ENCODE measurements around the gene POMP.
A peak's percentile ranks its signal among the peaks of the same experiment; 100 is the strongest.

Gene POMP, protein sequence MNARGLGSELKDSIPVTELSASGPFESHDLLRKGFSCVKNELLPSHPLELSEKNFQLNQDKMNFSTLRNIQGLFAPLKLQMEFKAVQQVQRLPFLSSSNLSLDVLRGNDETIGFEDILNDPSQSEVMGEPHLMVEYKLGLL

DNA sequence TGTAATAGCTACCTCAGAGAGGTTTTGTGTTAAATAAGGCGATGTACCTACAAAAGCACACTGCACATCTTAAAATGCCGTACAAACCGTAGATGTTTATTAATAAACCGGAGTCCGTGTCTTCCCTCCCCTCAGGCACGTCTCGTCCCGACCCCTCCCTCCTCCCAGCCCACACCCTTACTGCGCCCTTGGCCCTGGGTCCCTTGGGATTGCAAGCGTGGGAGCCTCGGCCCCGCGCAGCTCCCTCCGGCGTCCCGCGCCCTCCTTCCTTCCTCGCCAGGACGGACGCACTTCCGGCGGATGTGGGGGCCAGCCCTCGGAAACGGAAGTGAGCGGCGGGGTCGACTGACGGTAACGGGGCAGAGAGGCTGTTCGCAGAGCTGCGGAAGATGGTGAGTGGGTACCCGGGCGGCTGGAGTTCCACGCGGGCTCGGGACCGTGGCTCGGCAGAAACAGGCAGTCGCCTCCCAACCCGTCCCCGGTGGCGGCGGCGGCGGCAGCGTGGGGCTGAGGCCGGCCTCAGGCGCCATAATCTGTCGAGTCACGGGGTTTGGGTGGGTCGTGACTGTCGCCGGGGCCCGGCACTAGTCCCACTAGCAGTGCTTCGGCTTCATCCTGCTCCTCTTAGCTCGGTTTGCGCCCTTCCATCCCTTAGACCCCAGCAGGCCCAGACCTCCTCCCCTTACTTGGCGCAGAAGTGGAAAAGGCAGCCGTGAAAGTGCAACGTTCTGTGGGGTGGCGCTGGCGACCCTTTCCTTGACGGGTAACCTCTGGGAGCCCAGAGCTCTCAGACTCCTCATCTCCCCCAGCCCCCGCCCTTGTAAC lies at the start of gene POMP:
POMP (plus strand) TSS at position 335 of the 825 bp plus-strand sequence; CDS start at position 390, 55 bp downstream.
- peak; percentile 79 to 86 for DNase-seq (ENCODE audit: low read depth in 2 of 2, low spot score in 1 of 2)

DNA sequence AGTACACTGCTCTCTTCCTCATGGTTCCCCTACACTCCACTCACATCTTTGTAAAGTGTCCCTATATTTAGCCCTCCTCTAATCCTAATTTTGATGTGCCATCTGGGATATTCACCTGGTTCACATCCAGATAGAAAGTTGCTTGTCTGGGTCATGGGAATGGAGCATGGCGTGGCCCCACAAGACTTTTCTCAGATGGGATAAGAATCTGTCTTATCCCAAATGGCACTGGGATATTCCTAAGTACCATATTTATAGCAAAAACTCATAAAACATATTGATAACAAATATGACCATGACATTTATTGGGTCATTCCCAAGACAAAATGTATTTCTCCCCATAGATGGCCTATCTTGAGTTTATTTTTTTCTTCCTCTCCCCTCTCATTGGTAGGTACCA lies 49.5 kb upstream of the POMP start:
- DNase-seq (ENCODE audit: low read depth in 2 of 2, low spot score in 1 of 2) = no peak

DNA sequence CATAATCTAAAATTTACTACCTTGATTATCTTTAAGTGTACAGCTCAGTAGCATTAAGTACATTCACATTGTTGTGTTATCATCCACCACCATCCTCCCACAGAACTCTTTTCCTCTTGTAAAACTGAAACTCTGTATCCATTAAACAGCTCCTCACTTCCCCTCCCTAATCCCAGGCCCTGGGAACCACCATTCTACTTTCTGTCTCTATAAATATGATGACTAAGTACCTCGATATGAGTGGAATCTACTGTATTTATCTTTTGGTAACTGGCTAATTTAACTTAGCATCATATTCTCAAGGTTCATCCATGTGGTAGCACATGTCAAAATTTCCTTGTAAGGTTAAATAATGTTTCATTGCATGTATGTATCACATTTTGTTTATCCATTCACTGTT lies 49.0 kb upstream of the POMP start:
- DNase-seq (ENCODE audit: low read depth in 2 of 2, low spot score in 1 of 2) = no peak

DNA sequence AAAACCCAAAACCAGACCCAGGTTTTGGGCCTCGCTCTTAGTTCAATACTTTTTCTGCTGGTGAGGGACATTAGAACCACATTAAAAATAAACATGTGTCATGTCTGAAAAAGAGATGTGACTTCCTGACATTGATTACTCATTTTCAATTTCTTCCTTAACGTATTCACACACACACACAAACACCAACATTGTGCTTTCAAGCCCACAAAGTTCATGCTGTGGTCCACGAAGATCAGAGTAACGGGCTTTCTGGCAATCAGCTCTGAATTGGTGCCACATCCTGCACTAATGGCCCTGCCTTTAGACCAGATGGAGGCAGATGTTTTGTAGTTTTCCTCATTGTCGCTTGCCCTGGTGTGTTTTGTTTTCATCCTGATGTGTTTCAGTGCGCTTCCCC lies 47.9 kb upstream of the POMP start:
- no peak for DNase-seq (ENCODE audit: low read depth in 2 of 2, low spot score in 1 of 2)

DNA sequence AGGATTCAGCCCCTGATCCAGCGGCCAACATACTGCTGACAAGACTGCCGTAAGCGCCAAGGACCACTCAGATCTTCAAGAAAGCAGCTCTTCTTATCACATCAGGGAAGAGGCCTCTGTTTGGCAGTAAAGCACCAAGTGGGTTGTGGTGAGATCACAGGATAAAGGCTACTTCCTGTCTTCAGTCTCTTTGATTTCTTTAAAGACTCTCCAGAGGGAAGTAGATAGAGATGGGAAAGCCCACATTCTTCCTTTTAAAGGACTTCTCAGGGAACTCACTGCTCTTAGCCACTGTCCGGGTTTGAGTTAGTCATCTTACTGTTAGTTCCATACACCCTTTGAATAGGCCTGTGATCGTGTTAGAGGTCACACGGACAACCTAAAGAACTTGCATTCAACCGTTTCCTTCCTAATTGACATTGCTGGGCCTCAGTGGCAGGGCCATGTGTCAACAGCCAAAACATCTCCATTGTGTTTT lies 47.2 kb upstream of the POMP start:
- no peak for DNase-seq (ENCODE audit: low read depth in 2 of 2, low spot score in 1 of 2)

DNA sequence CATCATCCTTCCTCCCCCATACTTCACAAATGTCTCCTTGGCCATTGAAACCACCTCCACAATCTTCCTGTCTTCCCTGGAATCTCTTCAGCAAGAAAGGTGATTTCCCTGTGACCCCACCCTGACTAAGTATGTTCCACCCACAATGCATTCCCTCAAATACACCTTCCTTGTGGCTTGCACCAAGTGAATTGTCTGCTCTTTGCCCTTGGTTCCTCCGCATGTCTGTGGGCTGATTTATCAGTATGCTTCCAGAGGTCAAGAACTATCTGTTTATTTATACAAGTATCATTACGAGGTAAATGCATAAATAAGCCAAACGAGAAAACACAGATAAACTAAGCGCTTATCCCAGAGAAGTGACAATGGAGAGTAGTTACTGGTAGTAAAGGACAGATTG lies 45.4 kb upstream of the POMP start:
- DNase-seq (ENCODE audit: low read depth in 2 of 2, low spot score in 1 of 2) = no peak

DNA sequence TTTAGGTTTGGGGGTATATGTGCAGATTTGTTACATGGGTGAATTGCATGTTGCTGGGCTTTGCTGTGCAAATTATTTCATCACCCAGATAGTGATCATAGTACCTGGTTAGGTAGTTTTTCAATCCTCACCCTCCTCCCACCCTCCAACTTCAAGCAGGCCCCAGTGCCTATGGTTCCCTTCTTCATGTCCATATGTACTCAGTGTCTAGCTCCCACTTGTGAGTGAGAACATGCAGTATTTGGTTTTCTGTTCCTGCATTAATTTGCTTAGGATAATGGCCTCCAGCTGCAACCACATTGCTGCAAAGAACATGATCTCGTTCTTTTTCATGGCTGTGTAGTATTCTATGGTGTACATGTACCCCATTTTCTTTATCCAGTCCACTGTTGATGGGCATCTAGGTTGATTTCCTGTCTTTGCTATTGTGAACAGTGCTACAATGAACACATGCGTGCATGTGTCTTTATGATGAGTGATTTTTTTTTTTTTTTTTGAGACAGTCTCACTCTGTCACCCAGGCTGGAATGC lies 42.9 kb upstream of the POMP start:
- DNase-seq (ENCODE audit: low read depth in 2 of 2, low spot score in 1 of 2) = no peak

DNA sequence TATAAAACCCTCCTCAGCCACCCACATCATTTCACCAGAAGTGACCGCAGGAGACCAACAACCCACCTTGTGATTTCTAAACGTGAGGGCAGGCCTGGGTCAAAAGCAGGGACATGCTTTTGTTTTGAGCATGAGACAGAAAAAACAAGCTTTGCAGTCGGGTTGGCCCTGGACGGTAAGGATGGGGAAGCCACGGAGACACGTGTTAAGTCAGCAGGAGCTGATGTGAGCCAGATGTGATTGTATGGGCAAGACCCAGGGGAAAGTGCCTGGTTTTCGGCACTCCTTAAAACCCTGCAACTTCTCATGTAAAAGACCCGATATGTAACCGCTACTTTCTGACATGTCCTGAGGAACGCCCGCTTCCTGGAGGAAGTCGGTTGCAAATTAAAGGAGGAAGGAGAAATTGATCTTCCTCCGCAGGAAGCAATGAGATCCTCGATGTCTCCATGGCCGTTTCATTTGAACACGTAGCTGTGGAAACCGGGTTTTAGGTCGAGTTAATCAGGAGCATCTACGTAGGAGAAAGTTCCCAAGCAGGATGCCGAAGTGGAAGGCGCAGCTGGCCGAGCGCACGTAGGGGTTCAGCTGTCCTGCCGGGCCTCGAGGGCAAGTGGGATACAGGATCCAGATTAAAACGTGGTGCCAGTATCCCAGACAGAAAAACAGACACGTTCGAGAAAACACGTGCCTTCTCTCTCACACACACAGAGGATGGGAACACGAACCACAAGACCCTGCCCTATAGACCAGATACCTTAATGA lies 40.5 kb upstream of the POMP start:
- no peak for DNase-seq (ENCODE audit: low read depth in 2 of 2, low spot score in 1 of 2)

DNA sequence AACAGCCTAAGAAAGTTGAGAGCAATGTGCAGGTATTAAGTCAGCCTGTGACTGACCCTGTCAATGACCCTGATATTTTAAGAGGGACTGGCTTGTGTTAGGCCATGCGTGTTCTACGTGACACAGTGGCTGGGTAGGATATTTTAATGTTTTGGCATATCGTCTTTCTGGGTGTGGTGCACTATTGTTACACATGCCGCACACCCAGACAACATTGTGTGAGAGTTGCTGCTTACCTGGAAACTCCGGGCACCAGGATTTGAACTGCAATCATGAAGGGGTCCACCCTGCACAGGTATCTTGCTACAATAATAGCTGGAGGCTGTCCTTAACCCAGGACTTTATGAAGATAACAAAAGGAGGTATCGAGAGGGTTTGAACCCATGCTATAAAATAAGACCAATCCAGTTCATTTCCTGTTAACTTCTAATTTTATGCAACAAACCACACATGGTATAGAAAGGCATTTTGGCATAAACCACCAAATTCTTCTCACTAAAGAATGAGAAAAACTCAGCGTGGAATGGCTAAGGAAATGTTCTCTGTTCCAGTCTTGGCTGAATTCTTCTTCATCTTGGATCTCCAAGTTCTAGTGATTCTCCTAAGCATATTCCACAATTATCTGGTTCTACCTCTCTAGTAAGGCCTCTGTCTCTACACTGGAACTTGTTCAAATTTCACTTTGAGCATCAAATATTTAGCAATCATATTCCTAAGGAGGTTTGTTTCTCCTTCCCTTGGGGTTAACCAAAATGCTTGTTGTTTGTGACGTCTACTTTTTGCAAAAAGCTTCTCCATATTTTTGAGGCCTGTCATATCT lies 38.7 kb upstream of the POMP start:
- DNase-seq (ENCODE audit: low read depth in 2 of 2, low spot score in 1 of 2) = no peak

DNA sequence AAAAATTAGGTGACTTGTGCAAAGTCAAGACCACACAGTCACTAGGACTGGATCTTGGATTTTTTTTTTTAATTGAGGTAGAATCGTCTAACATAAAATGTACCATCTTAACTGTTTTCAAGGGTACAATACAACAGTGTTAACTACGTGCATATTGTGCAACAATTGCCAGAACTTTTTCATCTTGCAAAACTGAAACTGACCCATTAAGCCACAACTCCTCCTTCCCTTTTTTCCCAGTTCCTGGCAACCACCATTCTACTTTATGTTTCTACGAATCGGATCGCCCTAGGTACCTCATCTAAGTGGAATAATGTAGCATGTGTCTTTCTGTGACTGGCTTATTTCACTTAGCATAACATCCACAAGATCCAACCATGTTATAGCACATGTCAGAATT lies 37.5 kb upstream of the POMP start:
- no peak for DNase-seq (ENCODE audit: low read depth in 2 of 2, low spot score in 1 of 2)

DNA sequence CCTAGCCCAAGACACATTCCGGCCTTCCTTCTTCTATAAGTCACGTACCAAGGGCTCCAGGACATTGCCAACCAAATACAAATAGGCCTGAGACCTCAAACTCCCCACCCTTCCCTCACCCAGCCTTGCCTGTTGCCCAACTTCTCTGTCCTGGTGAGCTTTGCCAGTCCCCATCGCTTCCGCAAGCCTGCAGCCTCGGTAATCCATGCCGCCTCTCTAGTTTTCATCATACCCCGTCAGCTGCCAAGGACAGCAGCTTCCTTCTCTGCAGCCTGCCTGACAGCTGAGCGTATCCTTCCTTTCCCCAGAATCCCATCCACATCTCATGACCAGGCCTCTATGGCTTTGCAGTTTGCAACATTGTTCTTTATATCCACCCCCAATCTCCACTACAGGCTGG lies 36.6 kb upstream of the POMP start:
- DNase-seq (ENCODE audit: low read depth in 2 of 2, low spot score in 1 of 2) = no peak

DNA sequence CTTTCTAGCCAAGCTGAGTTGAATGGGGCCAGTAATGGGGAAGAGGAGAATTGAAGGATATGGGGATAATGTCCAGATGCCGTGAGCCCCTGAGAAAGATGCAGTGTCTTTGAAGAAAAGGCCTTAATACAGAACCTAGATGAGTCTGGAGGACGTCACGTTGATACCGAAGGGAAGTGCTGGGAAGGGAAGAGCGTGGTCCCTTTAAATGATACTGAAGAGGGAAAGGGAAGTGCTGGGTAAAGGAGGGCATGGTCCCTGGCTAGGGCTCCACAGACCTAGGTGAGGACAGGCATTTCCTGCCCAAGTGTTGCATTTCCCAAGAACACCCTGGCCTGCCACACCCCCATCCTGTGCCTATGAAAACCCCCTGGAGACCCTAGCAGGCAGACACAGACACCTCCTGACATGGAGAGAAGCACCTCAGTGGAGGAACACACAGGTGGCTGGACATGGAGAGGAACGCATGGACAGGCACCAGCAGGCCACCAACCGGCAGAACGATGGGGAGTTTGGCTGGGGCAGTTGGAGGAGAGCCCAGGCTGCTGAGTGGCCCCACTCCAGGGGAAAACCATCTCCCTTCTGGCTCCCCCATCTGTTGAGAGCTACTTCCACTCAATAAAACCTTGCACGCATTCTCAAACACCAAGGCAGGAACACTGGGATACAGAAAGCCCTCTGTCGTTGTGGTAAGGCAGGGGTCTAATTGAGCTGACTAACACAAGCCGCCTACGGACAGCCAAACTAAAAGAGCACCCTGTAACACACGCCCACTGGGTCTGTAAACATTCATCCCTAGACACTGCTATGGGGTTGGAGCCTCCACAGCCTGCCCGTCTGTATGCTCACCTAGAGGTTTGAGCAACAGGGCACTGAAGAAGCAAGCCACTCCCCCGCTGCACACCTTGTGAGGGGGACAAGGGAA lies 34.9 kb upstream of the POMP start:
- DNase-seq (ENCODE audit: low read depth in 2 of 2, low spot score in 1 of 2) = no peak

DNA sequence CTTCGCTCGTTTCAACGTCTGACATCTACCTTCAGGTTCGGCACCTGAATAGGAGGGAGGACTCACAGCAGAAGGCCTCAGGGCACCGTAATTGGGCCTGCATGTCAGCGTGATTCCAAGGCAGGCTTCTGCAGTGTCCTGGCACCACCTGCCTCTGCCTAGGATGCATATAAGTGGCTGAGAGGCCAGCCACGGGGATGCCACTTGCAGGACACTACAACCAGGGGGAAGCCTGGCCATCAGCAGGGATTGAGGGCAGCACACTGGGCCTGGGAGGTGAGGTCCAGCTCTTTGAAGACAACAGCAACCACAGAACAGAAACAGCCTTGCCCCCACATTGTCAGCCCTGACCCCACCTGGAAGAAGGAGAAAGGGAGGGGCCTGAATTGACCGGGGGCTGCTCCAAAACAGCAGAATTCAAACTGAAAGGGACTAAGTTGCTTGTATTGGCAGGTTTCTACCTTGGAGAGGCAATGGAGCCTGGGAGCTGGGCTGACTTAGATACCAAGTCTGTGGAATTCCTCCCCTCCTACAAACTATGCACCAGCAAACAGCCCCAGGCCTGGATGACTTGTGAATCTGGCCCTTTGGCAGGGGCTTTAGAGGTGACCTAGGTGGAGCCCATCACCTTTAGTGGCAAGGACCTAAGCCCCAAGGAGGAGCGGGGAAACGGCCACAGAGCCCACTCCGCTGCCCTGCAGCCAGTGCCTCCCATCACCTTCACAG lies 34.1 kb upstream of the POMP start:
- DNase-seq (ENCODE audit: low read depth in 2 of 2, low spot score in 1 of 2) = no peak

DNA sequence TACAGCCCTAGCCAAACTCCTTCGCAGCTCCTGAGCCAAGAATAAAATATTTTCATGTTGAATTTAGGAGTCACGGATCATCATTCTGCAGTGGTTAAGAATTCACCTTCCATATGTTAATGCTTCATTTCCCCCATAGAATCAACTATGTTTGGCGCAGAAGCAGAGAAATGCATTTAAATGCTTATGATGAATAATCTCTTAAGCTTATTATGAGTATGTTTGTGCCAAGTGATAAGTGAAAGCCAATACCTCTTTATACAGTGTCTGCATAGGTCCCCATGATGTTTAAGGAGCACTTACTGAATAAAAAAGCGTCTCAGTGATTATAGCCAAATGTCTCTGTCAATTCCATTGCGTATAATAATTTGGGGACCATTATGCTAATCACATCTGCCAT lies 32.7 kb upstream of the POMP start:
- no peak for DNase-seq (ENCODE audit: low read depth in 2 of 2, low spot score in 1 of 2)

DNA sequence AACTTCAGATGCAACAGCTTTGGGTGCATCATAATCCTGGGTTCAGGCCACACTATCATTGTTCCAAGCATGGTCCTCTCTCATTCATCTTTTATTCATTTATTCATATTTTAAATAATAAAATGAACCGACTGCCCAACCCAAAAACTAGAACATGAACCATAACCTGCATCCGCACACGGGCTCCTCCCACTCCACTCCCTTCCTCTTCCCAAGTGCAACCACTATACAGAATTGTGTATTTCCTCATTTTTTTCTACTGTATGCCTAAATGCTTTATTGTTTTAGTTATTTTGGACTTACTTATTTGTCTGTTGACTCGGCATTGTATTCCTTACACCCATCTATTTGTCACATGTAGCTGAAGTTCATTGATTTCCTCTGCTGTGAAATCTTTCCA lies 30.7 kb upstream of the POMP start:
- DNase-seq (ENCODE audit: low read depth in 2 of 2, low spot score in 1 of 2) = no peak

DNA sequence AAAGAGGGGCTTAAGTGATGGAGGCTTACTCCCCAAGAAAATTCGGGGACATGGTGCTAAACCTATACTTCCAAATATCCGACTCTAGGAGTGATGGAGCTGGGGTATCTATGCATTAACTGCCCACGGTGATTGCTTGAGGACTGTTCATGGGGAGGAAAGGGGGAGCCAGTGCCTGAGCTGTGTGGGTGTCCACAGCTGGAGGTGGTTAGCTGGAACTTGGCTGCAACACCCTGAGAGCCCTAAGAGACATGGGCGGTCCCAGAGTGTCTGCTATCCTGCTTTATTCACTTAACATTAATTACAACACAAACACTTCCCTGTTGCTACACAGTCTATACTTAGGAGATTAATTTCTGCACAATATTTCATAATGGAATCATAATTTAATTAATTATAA lies 28.1 kb upstream of the POMP start:
- DNase-seq (ENCODE audit: low read depth in 2 of 2, low spot score in 1 of 2) = no peak

DNA sequence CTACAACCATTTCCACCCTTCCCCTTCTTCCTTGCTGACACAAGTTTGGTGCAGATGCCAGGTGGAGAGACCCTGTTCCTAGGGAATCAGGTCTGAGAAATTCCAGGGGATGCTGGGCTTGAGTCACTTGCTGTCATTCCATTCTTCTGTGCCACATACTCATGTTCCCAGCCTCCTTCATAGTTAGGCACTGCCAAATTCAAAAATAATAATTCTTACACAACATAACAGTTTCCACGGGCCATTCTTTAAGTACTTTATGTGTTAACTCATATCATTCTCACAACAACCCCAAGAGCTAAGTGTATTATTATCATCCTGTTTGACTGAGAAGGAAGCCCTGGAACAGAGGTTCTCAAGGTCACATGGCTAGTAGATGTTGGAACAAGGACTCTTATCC lies 27.1 kb upstream of the POMP start:
- DNase-seq (ENCODE audit: low read depth in 2 of 2, low spot score in 1 of 2) = no peak

DNA sequence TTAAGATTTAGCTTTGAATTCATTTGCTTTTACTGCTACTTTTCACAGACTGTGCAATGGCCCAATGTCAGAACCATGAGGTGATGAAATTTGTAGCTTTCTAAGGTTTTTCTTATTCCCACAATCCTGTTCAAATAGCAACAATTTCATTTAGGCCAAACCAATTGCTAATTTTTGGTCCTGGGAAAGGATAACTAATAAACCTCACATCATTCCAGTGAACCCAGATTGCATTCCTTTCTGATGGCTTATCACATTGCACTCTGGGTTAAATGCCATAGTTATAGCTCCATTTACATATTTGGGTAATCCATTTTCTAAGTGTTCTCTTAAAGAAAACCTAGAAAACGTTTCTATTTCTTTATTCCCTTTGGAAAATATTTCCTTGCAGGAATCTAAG lies 22.9 kb upstream of the POMP start:
- no peak for DNase-seq (ENCODE audit: low read depth in 2 of 2, low spot score in 1 of 2)

DNA sequence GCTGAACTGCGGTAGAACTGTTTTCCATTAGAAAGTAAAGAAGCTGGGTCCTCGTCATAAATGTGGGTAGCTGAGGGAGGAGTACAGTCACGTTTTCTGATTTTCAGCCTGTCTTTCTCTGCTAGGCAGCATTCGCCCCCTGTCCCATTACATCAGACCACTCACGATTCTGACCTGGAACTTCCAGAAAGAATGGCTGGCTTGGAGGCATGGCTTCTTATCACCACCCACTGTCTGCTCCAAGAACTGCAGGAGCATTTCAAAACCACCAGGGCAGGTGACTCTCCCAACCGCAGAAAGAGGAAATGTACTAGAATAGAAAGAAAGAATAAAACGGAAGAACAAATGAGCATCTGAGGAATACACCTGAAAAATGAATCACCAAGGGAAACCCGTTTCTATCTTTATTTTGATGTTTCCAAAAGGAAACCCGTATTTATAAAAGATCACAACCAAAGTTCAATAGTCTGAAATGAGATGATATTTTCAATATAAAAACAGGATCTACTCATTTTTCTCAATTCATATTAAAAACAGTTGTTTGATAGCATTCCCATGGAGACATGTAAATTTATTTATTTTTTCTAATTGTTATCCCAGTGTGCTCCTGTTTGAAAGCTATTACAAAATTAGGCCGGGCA lies 22.1 kb upstream of the POMP start:
- DNase-seq (ENCODE audit: low read depth in 2 of 2, low spot score in 1 of 2) = no peak
